Astrocyte (in vitro differentiated cells and primary cell): ENCODE measurements around the gene HOPX. TPM values are rescaled to one million over a fixed set of nuclear protein-coding genes. Genes with fewer than 3 reads are reported as not detected.

Source experiments
- DNase-seq: peaks from one replicate; pipeline ENCODE4 v3.0.0-alpha.2; 2010; ENCODE audit warnings: low read depth
- FAIRE-seq: peaks from 2 replicates; lab custom pipeline; 2011; peaks lifted over from hg19 to GRCh38; lab: Jason Lieb, UNC
- H2AFZ ChIP-seq: 2 replicates; pipeline ENCODE4 v1.6.0; 2012; ENCODE audit warnings: low read depth, low read length, inconsistent platforms
- H3K27ac ChIP-seq: 2 replicates; pipeline ENCODE4 v1.5.1; 2011; ENCODE audit warnings: low read depth, low read length, inconsistent platforms
- H3K27me3 ChIP-seq: 2 replicates; pipeline ENCODE4 v1.6.0; 2011; ENCODE audit warnings: low read length, inconsistent platforms; ENCODE audit not compliant: insufficient read depth
- H3K36me3 ChIP-seq: 2 replicates; pipeline ENCODE4 v1.5.1; 2011; ENCODE audit warnings: low read length, inconsistent platforms; ENCODE audit not compliant: insufficient read depth
- H3K4me1 ChIP-seq: 2 replicates; pipeline ENCODE4 v1.5.1; 2011; ENCODE audit warnings: low read length, inconsistent platforms; ENCODE audit not compliant: insufficient read depth
- H3K4me2 ChIP-seq: 2 replicates; pipeline ENCODE4 v1.6.0; 2012; ENCODE audit warnings: low read length, inconsistent platforms
- H3K4me3 ChIP-seq: 2 replicates; pipeline ENCODE4 v1.5.1; 2011; ENCODE audit warnings: low read depth, mild to moderate bottlenecking, low read length, inconsistent platforms; ENCODE audit not compliant: insufficient read depth
- H3K79me2 ChIP-seq: 2 replicates; pipeline ENCODE4 v1.6.0; 2012; ENCODE audit warnings: mild to moderate bottlenecking, low read length, inconsistent platforms; ENCODE audit not compliant: insufficient read depth
- H3K9ac ChIP-seq: 2 replicates; pipeline ENCODE4 v1.6.0; 2012; ENCODE audit warnings: mild to moderate bottlenecking, low read length, inconsistent platforms
- H3K9me3 ChIP-seq: 2 replicates; pipeline ENCODE4 v1.5.1; 2012; ENCODE audit warnings: low read depth, mild to moderate bottlenecking, low read length, inconsistent platforms; ENCODE audit not compliant: insufficient read depth
- H4K20me1 ChIP-seq: 2 replicates; pipeline ENCODE4 v1.6.0; 2012; ENCODE audit warnings: low read length, inconsistent platforms; ENCODE audit not compliant: insufficient read depth
- H3K27ac Mint-ChIP-seq: one replicate; pipeline ENCODE4 v1.8.0; 2021; ENCODE audit warnings: mild to moderate bottlenecking, mixed read lengths; ENCODE audit not compliant: unreplicated experiment
- H3K27me3 Mint-ChIP-seq: one replicate; pipeline ENCODE4 v1.8.0; 2021; ENCODE audit warnings: low read depth, mixed read lengths; ENCODE audit not compliant: unreplicated experiment
- H3K36me3 Mint-ChIP-seq: one replicate; pipeline ENCODE4 v1.8.0; 2021; ENCODE audit warnings: low read depth, mixed read lengths; ENCODE audit not compliant: unreplicated experiment
- H3K4me1 Mint-ChIP-seq: one replicate; pipeline ENCODE4 v1.8.0; 2021; ENCODE audit warnings: low read depth, mixed read lengths; ENCODE audit not compliant: unreplicated experiment
- H3K4me3 Mint-ChIP-seq: one replicate; pipeline ENCODE4 v1.8.0; 2021; ENCODE audit warnings: mild to moderate bottlenecking, moderate library complexity, mixed read lengths; ENCODE audit not compliant: unreplicated experiment
- H3K9me3 Mint-ChIP-seq: one replicate; pipeline ENCODE4 v1.8.0; 2021; ENCODE audit warnings: mild to moderate bottlenecking, mixed read lengths; ENCODE audit not compliant: unreplicated experiment
- CTCF ChIP-seq: IDR thresholded peaks from 2 replicates; pipeline ENCODE4 v1.5.1; 2011; ENCODE audit warnings: low read depth, mild to moderate bottlenecking, inconsistent platforms, low read length, moderate library complexity; ENCODE audit not compliant: insufficient read depth
- EZH2 ChIP-seq: IDR thresholded peaks from 2 replicates; pipeline ENCODE4 v1.6.1; 2012; ENCODE audit warnings: mild to moderate bottlenecking, low read length, inconsistent platforms; ENCODE audit not compliant: insufficient read depth
- total RNA-seq: library from RNA; stranded (reverse); gene quantifications from 2 replicates; pipeline ENCODE4 v1.2.1, GENCODE V29; 2021

HOPX gene
- total RNA-seq, 1 donor from 2014 or later = 1.7 TPM

- no peaks in the 10 kb centered on the region for H3K27me3 Mint-ChIP-seq
- Histone ChIP-seq H3K4me3 (no peak overlapping the region), H3K4me1 (no peaks in the 10 kb centered on the region), H3K36me3 (no peaks in the 10 kb centered on the region), H3K27me3 (no peaks in the 10 kb centered on the region), H3K27ac (no peak overlapping the region), H2AFZ (no peak overlapping the region), H3K4me2 (no peak overlapping the region), H3K9ac (no peak overlapping the region), H3K9me3 (peaks cover 4% of the 10 kb centered on the region), H3K79me2 (no peaks in the 10 kb centered on the region), H4K20me1 (no peaks in the 10 kb centered on the region)
- FAIRE-seq (no peak), DNase-seq (no peak)
- H3K4me3 Mint-ChIP-seq = no peak overlapping the region
- no peak for TF ChIP-seq EZH2
- no peak for TF ChIP-seq CTCF
- peaks cover 33% of the 10 kb centered on the region for H3K4me1 Mint-ChIP-seq
- H3K9me3 Mint-ChIP-seq = no peaks in the 10 kb centered on the region
- H3K27ac Mint-ChIP-seq = peak overlapping the region; percentile 64
- H3K36me3 Mint-ChIP-seq = no peaks in the 10 kb centered on the region
These were observed 20.5 kb upstream of the HOPX start for GRCh38 chr4:56701644-56702043.

- no peaks in the 10 kb centered on the region for H3K27me3 ChIP-seq
- no peaks in the 10 kb centered on the region for H3K27me3 Mint-ChIP-seq
- no peak overlapping the region for H3K4me3 Mint-ChIP-seq
- no peaks in the 10 kb centered on the region for H3K36me3 ChIP-seq
- H4K20me1 ChIP-seq = no peaks in the 10 kb centered on the region
- no peak overlapping the region for H3K4me2 ChIP-seq
- no peak overlapping the region for H2AFZ ChIP-seq
- no peaks in the 10 kb centered on the region for H3K9me3 Mint-ChIP-seq
- no peak for TF ChIP-seq EZH2
- TF ChIP-seq CTCF = no peak
- H3K4me1 Mint-ChIP-seq = peaks cover 33% of the 10 kb centered on the region
- no peaks in the 10 kb centered on the region for H3K4me1 ChIP-seq
- H3K4me3 ChIP-seq = no peak overlapping the region
- FAIRE-seq = no peak
- H3K27ac ChIP-seq = no peak overlapping the region
- no peaks in the 10 kb centered on the region for H3K79me2 ChIP-seq
- peak overlapping the region; percentile 19 for H3K27ac Mint-ChIP-seq
- H3K9me3 ChIP-seq = peaks cover 4% of the 10 kb centered on the region
- no peak overlapping the region for H3K9ac ChIP-seq
- H3K36me3 Mint-ChIP-seq = no peaks in the 10 kb centered on the region
- DNase-seq = no peak
These were observed 20.0 kb upstream of the HOPX start for GRCh38 chr4:56701161-56701480.

GRCh38 chr4:56699537-56700105 is 18.5 kb upstream of the HOPX start:
- no peaks in the 10 kb centered on the region for H3K9me3 Mint-ChIP-seq
- TF ChIP-seq CTCF = no peak
- TF ChIP-seq EZH2 = no peak
- no peak overlapping the region for H3K9ac ChIP-seq
- H2AFZ ChIP-seq = no peak overlapping the region
- no peaks in the 10 kb centered on the region for H3K27me3 ChIP-seq
- no peak overlapping the region for H3K4me3 Mint-ChIP-seq
- H3K4me3 ChIP-seq = no peak overlapping the region
- no peak overlapping the region for H3K4me2 ChIP-seq
- H3K79me2 ChIP-seq = no peaks in the 10 kb centered on the region
- H3K27ac Mint-ChIP-seq = peak overlapping the region; percentile 59
- DNase-seq = no peak
- no peak overlapping the region for H3K27ac ChIP-seq
- H3K36me3 Mint-ChIP-seq = no peaks in the 10 kb centered on the region
- H3K4me1 ChIP-seq = no peaks in the 10 kb centered on the region
- peaks cover 39% of the 10 kb centered on the region for H3K4me1 Mint-ChIP-seq
- H3K36me3 ChIP-seq = no peaks in the 10 kb centered on the region
- FAIRE-seq = no peak
- H3K9me3 ChIP-seq = no peaks in the 10 kb centered on the region
- no peaks in the 10 kb centered on the region for H3K27me3 Mint-ChIP-seq
- no peaks in the 10 kb centered on the region for H4K20me1 ChIP-seq
